ENCODE results near the gene CD3E.

GRCh38 chr11:118338637-118339061 lies 34.1 kb downstream of the CD3E start:
- TF ChIP-seq CTCF (IDR thresholded peaks at IDR 0.05) (no peak), POLR2A (IDR thresholded peaks at IDR 0.05) (no peak)

Measured in body of pancreas (tissue), 4 donors.